Right lobe of liver (tissue), 6 donors: ENCODE measurements around the gene RINL. TPM values are rescaled to one million over a fixed set of nuclear protein-coding genes. Genes with fewer than 3 reads are reported as not detected.

Source experiments
- ATAC-seq, 4 donors: fragments of 200-7000 bp; cut with Tn5 transposase; one replicate each; pipeline ENCODE4 v1.9.1; 2020; ENCODE audit warnings: mild to moderate bottlenecking in 4 of 4, moderate library complexity in 4 of 4
- DNase-seq, 3 donors: peaks; one replicate each; pipeline ENCODE4 v3.0.0-alpha.2; 2020
- H3K27ac ChIP-seq, 3 donors: fragments of 200-600 bp; one replicate each; pipeline ENCODE4 v1.8.0; 2022
- H3K27me3 ChIP-seq, 2 donors: fragments of 200-600 bp; one replicate each; pipeline ENCODE4 v1.8.0; 2022
- H3K36me3 ChIP-seq, 4 donors: fragments of 200-600 bp; sonication (generic) in 1 of 4; one replicate each; pipeline versions ENCODE4 v1.5.1 to v1.8.0; 2017 to 2022; ENCODE audit warnings: control low read depth in 1 of 4
- H3K4me1 ChIP-seq, 4 donors: fragments of 200-600 bp; sonication (generic) in 1 of 4; one replicate each; pipeline versions ENCODE4 v1.5.1 to v1.8.0; 2017 to 2022; ENCODE audit warnings: control low read depth in 1 of 4
- H3K4me3 ChIP-seq, 3 donors: fragments of 200-600 bp; one replicate each; pipeline ENCODE4 v1.8.0; 2022
- H3K9me3 ChIP-seq, 4 donors: fragments of 200-600 bp; sonication (generic) in 1 of 4; one replicate each; pipeline versions ENCODE4 v1.5.1 to v1.8.0; 2017 to 2022; ENCODE audit warnings: control low read depth in 1 of 4
- POLR2A ChIP-seq: fragments of 450-650 bp; IDR thresholded peaks from one replicate; pipeline ENCODE4 v1.6.1; 2017; ENCODE audit warnings: antibody characterized with exemption, mild to moderate bottlenecking
- WGBS: methylation state at CpG from one replicate; pipeline ENCODE4 v1.1.6; 2018; ENCODE audit warnings: low coverage, low lambda C conversion rate; ENCODE audit not compliant: insufficient coverage; ENCODE audit errors: missing lambda C conversion rate; 5-methylcytosine and 5-hydroxymethylcytosine counted together
- intact Hi-C, 2 donors: fragments of 100-400 bp; cut with DNase I; formaldehyde crosslinking; loops; one replicate each; pipeline versions ENCODE4 v1.11.2 to v1.14.1; 2022
- total RNA-seq, 6 experiments: library from RNA; depleted of rRNA in 2 of 6; stranded (reverse); fragments of >200 nt in 2 of 6; fragmentation: NEBNext Ultra II Directional in 3 of 6; extraction: Animal tissue kit (Norgen Biotek cat#: 25700) in 3 of 6; gene quantifications; one replicate each; pipeline versions ENCODE4 v1.1.0 to v1.2.4, GENCODE V29; 2016 to 2023
- TF ChIP-seq, protein P1 (sequence below), 4 donors: fragments of 200-600 bp in 3 of 4; fragments of 450-650 bp in 1 of 4; IDR thresholded peaks; one replicate each; pipeline versions ENCODE4 v1.5.1 to v1.8.0; 2016 to 2022; ENCODE audit warnings: antibody characterized with exemption in 4 of 4, mild to moderate bottlenecking in 2 of 4
- donor health status: DM: no; HTN: yes; CAD: no.
- donor health status: DM: no; HTN: no; CAD: no.
- donor health status: DM: no; HTN: no; CAD: no.
- donor health status: DM: no; HTN: yes; CAD: no.
- donor health status: DM: no; HTN: yes; CAD: no.

Gene RINL
- total RNA-seq, 6 experiments from 2014 or later = 3.3 to 13.8 (median 5.5) TPM

DNA sequence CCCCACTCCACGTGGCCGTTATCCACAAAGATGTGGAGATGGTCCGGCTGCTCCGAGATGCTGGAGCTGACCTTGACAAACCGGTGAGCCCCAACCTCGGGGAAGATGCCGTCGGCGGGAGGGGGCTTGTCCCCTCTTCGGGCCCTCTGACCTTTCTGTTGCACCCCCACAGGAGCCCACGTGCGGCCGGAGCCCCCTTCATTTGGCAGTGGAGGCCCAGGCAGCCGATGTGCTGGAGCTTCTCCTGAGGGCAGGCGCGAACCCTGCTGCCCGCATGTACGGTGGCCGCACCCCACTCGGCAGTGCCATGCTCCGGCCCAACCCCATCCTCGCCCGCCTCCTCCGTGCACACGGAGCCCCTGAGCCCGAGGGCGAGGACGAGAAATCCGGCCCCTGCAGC, 29.2 kb upstream of the RINL start:
- H3K36me3 ChIP-seq = peaks cover 0 to 24% (median 3%) of the 10 kb centered on the region in 4 donors
- H3K27me3 ChIP-seq = no peaks in the 10 kb centered on the region
- WGBS = 80% methylated on average over 1 of the region's 29 CpGs
- DNase-seq (no peak), ATAC-seq (no peak)
- intact Hi-C loops = no loop called here
- H3K27ac ChIP-seq = no peak overlapping the region
- H3K4me3 ChIP-seq = no peak overlapping the region
- no peak for TF ChIP-seq POLR2A
- TF ChIP-seq, protein P1, sequence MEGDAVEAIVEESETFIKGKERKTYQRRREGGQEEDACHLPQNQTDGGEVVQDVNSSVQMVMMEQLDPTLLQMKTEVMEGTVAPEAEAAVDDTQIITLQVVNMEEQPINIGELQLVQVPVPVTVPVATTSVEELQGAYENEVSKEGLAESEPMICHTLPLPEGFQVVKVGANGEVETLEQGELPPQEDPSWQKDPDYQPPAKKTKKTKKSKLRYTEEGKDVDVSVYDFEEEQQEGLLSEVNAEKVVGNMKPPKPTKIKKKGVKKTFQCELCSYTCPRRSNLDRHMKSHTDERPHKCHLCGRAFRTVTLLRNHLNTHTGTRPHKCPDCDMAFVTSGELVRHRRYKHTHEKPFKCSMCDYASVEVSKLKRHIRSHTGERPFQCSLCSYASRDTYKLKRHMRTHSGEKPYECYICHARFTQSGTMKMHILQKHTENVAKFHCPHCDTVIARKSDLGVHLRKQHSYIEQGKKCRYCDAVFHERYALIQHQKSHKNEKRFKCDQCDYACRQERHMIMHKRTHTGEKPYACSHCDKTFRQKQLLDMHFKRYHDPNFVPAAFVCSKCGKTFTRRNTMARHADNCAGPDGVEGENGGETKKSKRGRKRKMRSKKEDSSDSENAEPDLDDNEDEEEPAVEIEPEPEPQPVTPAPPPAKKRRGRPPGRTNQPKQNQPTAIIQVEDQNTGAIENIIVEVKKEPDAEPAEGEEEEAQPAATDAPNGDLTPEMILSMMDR (IDR thresholded peaks at IDR 0.05) = no peak
- H3K9me3 ChIP-seq = no peaks in the 10 kb centered on the region
- peaks cover 0 to 16% (median 6%) of the 10 kb centered on the region in 4 donors for H3K4me1 ChIP-seq

DNA sequence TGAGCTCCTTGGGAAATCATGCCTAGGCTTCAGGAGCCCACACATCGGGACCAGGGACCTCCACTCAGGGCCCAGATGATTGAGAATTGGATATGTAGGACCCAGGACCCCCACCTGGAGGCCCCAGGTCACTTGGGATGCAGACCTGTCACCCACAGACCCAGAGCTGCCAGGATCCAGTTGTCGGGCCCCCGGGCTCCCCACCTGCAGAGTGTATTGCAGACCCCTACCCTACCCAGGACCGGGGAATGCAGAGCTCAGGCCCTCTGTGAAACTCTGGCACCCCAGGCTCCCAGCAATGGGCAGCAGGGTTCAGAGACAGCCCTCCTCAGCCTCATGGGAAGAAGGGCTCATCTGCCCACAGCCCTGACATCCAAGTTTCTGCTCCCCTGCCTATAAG, 27.5 kb upstream of the RINL start:
- Histone ChIP-seq H3K4me1 (peaks cover 0 to 24% (median 10%) of the 10 kb centered on the region in 4 donors), H3K36me3 (peaks cover 0 to 24% (median 3%) of the 10 kb centered on the region in 4 donors), H3K27ac (peak overlapping the region in 1 of 3 donors; percentile 50), H3K9me3 (no peaks in the 10 kb centered on the region), H3K27me3 (no peaks in the 10 kb centered on the region), H3K4me3 (no peak overlapping the region)
- DNase-seq (no peak), ATAC-seq (no peak)
- intact Hi-C loops = no loop called here
- no peak for TF ChIP-seq POLR2A
- TF ChIP-seq, protein P1 (IDR thresholded peaks at IDR 0.05) = no peak
- WGBS = no CpG with 5 or more reads among the region's 4 CpGs

DNA sequence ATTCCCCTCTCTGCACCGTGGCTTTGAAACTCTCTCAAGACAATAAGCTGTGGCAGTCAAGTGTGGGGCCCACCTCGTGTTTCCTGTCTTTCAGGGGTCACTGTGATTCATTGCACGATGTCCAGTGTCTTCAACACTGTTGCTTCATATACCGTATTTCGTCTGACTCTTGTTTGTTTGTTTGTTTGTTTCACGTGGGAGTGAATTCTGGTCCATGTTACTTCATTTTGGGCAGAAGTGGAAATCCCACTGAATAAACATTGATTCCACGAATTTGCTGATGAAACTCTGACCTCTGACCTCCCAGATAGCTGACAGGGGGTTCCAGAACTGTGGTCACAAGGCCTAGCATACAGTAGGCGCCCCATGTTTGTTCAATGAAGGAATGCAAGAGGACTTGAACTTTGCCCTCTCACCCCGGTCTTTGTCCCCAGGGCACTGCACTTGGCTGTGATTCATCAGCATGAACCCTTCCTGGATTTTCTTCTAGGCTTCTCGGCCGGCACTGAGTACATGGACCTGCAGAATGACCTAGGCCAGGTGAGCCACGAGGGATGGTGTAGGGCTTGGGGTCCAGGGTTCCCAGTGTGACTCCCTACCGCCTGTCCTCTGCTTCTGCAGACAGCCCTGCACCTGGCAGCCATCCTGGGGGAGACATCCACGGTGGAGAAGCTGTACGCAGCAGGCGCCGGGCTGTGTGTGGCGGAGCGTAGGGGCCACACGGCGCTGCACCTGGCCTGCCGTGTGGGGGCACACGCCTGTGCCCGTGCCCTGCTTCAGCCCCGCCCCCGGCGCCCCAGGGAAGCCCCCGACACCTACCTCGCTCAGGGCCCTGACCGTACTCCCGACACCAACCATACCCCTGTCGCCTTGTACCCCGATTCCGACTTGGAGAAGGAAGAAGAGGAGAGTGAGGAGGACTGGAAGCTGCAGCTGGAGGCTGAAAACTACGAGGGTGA, 26.8 kb upstream of the RINL start:
- H3K4me3 ChIP-seq = no peak overlapping the region
- no peaks in the 10 kb centered on the region for H3K9me3 ChIP-seq
- peaks cover 0 to 24% (median 3%) of the 10 kb centered on the region in 4 donors for H3K36me3 ChIP-seq
- TF ChIP-seq POLR2A = no peak
- TF ChIP-seq, protein P1 (IDR thresholded peaks at IDR 0.05) = no peak
- peaks cover 0 to 24% (median 10%) of the 10 kb centered on the region in 4 donors for H3K4me1 ChIP-seq
- H3K27me3 ChIP-seq = no peaks in the 10 kb centered on the region
- intact Hi-C loops = no loop called here
- 36% methylated on average over 9 of the region's 35 CpGs for WGBS
- peak in 2 of 3 donors; percentile 46 to 71 for DNase-seq
- peak overlapping the region in 2 of 3 donors; percentile 67 to 71 for H3K27ac ChIP-seq
- peak; percentile 54 to 79 (median 56) for ATAC-seq

DNA sequence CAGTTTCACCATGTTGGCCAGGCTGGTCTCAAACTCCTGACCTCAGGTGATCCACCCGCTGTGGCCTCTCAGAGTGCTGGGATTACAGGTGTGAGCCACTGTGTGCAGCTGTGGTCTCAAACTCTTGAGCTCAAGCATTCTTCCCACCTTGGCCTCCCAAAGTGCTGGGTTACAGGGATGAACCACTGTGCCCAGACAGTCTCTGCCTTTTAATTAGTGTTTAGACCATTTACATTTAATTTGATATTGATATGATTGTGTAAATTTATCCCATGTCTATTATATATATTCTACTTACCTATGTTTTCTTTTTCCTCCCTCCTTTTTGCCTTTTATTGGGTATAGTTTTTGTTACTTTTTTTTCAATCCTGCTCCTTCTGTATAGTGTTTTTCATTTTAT, 23.6 kb upstream of the RINL start:
- intact Hi-C loops = no loop called here
- ATAC-seq = no peak
- H3K4me1 ChIP-seq = peaks cover 0 to 31% (median 10%) of the 10 kb centered on the region in 4 donors
- TF ChIP-seq, protein P1 (IDR thresholded peaks at IDR 0.05) = no peak
- TF ChIP-seq POLR2A = no peak
- no peak for DNase-seq
- no peaks in the 10 kb centered on the region for H3K27me3 ChIP-seq
- H3K27ac ChIP-seq = peak overlapping the region in 1 of 3 donors; percentile 98
- no CpG with 5 or more reads among the region's 1 CpG for WGBS
- peaks cover 0 to 10% (median 2%) of the 10 kb centered on the region in 4 donors for H3K36me3 ChIP-seq
- H3K4me3 ChIP-seq = no peak overlapping the region
- H3K9me3 ChIP-seq = no peaks in the 10 kb centered on the region
